ENCODE results near the gene NRXN3.

The NRXN3 gene

GRCh38 chr14:79544698-79545070 lies 1374.5 kb downstream of the NRXN3 start:
- DNase-seq (no peak), ATAC-seq (no peak)

- ATAC-seq, result no peak
- no peak for DNase-seq
Observed at GRCh38 chr14:79548836-79549235, 1378.7 kb downstream of the NRXN3 start.

DNA sequence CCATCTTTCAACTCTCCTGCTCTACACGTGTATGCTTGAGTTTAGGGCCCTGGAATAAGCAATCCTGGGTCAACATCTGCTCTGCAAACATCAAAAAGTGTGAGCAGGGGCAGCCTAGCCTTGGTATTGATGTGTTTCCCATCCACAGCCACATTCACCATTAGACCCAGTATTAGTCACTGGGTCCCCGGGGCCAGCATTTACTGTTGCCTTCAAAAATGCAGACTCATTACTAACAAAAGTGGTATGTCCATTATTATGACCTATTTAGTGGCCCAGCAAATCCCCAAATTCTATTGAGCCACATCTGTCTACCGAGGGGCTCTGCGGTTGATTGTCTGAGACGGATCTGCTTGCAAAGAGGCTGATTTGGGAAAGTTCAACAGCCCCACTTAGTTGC lies 1379.3 kb downstream of the NRXN3 start:
- no peak for ATAC-seq

GRCh38 chr14:79551523-79551922 lies 1381.3 kb downstream of the NRXN3 start:
- DNase-seq (no peak), ATAC-seq (no peak)

More for the DNA sequence above, 1379.3 kb downstream of the NRXN3 start:
- DNase-seq, result no peak

DNA sequence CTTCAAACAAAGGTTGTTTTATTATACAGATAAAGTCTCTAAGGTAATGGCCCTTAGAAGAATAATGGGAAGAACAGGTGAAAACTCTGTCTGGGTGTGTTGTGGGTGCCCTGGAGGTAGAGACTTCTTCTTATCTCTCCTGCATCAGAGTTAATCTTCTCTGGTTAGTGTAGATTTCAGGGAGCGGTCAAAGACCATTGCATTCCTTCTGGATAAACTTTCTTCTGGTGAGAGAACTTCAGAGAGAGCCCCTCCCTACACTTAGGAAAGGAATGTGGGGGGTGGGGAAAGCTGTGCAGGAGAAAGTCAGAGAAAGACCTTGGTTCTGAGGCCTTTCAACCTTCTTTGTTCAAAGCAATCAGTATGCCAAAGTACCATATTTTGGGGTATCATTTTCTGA lies 1382.6 kb downstream of the NRXN3 start:
- no peak for ATAC-seq
- DNase-seq, result no peak

GRCh38 chr14:79554816-79555215 lies 1384.6 kb downstream of the NRXN3 start:
- ATAC-seq (no peak), DNase-seq (no peak)

DNA sequence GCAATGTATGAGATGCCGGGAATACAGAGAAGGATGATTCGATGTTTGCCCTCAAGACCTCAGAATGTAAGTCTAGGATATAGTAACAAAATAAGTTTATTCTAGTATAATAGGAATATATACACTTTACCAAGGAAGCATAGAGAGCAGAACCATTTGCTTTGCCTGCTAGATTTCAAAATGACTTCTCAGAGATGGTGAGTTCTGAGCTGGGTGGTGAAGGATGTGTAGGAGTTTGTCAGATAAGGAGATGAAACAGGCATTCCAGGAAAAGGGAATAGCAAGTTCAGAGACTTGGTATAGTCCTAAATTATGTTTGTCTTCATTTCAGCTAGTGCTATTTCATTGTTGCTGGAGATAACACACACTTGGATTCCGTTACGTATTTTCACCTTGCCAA lies 1385.3 kb downstream of the NRXN3 start:
- ATAC-seq (no peak), DNase-seq (no peak)

GRCh38 chr14:79557309-79557708 lies 1387.1 kb downstream of the NRXN3 start:
- no peak for ATAC-seq
- DNase-seq, result no peak

- ATAC-seq, result no peak
- DNase-seq, result no peak
Observed at GRCh38 chr14:79562185-79562584, 1392.0 kb downstream of the NRXN3 start.

- ATAC-seq (no peak), DNase-seq (no peak)
Observed at GRCh38 chr14:79564371-79564770, 1394.2 kb downstream of the NRXN3 start.

DNA sequence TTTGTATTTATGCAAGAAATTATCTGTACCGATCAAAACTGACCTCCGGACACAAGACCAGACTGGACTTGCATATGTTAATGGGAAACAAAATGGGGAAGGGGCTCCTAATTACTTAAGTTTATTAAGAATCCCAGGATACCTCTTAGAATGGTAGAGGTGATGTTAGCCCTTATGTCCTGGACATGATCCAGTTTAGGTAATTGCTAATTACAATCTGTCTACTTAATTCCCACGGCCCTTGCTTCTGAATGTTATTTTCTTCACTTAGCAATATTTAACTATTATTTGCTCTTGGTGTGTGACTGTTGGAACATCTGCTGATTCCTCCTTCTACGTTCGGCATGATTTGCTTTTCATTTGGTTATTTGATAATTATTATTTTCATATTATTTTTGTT lies 1397.1 kb downstream of the NRXN3 start:
- DNase-seq, result no peak
- ATAC-seq, result no peak

- DNase-seq, result no peak
- no peak for ATAC-seq
Observed at GRCh38 chr14:79568594-79568993, 1398.4 kb downstream of the NRXN3 start.

- ATAC-seq, result no peak
Observed at GRCh38 chr14:79569072-79569471, 1398.9 kb downstream of the NRXN3 start.

DNA sequence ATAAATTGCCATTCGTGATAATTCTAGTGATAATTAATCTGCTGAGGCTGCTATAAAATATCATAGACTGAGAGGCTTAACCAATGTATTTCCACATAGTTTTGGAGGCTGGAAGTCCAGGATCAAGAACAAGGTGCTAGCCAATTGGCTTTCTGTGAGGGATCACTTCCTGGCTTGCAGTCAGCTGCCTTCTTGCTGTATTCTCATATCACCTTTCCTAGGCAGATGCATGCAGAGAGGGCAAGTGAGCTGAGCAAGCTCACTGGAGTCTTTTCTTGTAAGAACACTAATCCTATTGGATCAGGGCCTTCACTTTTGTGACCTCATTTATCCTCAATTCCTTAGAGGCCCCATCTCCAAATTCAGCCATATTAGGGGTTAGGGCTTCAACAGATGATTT lies 1400.5 kb downstream of the NRXN3 start:
- no peak for DNase-seq
- no peak for ATAC-seq

More at GRCh38 chr14:79569072-79569471, 1398.9 kb downstream of the NRXN3 start:
- no peak for DNase-seq

DNA sequence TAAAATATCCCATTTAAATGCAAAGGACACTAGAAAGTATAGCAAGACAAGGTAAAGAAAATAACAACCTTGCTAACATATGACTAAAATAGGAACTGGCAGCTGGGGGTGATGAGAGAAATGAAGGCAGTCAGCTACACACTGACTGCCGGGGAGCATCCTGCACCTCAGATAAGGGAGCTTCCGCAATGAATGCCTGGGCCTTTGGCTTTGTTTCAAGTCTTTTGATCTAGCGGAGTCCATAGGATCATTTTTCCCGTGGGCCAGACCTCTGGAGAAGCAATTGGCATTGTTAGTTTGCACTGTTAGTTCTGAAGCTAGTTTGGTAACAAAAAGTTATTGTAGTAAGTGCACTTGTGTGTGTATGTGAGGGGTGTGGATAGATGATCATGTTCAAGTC lies 1401.2 kb downstream of the NRXN3 start:
- DNase-seq (no peak), ATAC-seq (no peak)

DNA sequence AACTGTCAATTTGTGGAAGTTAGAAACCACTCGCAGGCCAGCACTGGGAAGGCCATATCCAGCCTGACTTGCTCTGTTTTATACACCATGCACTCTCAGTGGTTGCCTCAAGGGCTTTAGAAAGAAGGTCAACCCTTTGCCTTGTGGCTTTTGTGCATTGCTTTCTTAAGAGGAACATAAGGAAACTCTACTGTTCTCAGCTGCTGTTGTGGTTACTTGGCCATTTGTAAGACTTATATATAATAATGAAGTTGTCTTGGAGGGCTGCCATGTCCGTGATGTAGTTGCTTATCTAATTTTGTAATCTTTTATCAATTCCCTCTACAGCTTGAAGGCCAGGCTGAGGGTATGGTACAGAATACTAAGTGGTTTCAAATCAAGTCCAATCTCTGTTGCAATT lies 1403.3 kb downstream of the NRXN3 start:
- ATAC-seq (no peak), DNase-seq (no peak)

- ATAC-seq, result no peak
Observed at GRCh38 chr14:79575032-79575431, 1404.9 kb downstream of the NRXN3 start.

GRCh38 chr14:79576424-79576823 lies 1406.3 kb downstream of the NRXN3 start:
- DNase-seq (no peak), ATAC-seq (no peak)

More at GRCh38 chr14:79575032-79575431, 1404.9 kb downstream of the NRXN3 start:
- DNase-seq, result no peak

DNA sequence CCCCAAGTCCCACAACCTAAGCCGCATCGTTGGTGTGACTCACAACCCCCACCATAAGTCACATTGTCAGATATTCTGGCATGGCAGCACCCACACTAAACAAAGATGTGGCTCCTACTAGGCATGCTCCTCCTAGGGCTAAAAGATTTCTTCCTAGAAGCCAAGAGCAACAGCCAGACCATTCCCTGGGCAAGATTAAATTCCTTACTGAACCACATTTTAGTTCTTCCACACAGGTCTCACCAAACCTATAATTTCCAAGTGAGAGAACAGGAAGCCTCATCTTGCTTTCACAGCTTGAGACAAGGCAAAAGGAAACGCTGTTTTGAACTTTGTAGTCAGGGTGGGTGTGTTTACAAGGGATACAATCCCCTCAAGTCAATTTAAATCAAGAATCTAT lies 1408.3 kb downstream of the NRXN3 start:
- ATAC-seq (no peak), DNase-seq (no peak)

DNA sequence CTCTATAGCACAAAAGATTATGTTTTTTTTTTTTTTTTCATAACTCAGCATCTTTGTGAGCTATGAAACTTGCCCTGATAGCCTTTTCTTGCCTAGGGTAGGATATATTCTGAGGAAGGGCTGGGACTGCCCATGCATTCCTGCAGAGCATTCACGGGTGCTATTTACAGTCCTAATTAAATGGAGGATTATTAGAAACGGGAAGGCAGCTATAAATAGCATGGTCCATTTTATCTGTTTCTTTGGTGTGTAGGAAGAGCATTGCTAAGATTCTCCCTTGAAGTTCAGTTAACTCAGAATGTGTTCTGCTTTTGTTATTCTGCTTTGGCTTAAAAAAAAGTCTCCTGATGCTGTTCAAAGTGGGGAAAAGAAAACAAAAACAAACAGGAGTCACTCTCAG lies 1410.2 kb downstream of the NRXN3 start:
- no peak for ATAC-seq
- DNase-seq, result no peak

GRCh38 chr14:79580906-79581305 lies 1410.7 kb downstream of the NRXN3 start:
- DNase-seq, result no peak
- no peak for ATAC-seq

GRCh38 chr14:79581912-79582576 lies 1411.9 kb downstream of the NRXN3 start:
- DNase-seq (no peak), ATAC-seq (no peak)

GRCh38 chr14:79583738-79584408 lies 1413.7 kb downstream of the NRXN3 start:
- ATAC-seq, result no peak

GRCh38 chr14:79584679-79585078 lies 1414.5 kb downstream of the NRXN3 start:
- no peak for ATAC-seq
- no peak for DNase-seq

More at GRCh38 chr14:79583738-79584408, 1413.7 kb downstream of the NRXN3 start:
- DNase-seq, result no peak

Data from stimulated activated naive CD8-positive, alpha-beta T cell treated with anti-CD3 and anti-CD28 coated beads, Interleukin-15, Interleukin-2, amounts not matched to agents 100 U/mL and 50 U/mL, for 24 hours (primary cell).